Spleen (tissue), 10 donors: ENCODE measurements around the gene NAGPA. TPM values are rescaled to one million over a fixed set of nuclear protein-coding genes. Genes with fewer than 3 reads are reported as not detected.

ENCODE experiments used
- polyA plus RNA-seq, 3 donors: library from polyadenylated mRNA; stranded (reverse); fragments of 200-250 nt; gene quantifications; one replicate each; pipeline ENCODE4 v1.2.1, GENCODE V29; 2013
- total RNA-seq, 7 donors: library from RNA; depleted of rRNA in 3 of 7; stranded (reverse); fragments of >200 nt in 3 of 7; fragmentation: NEBNext Ultra II Directional in 4 of 7; extraction: Animal tissue kit (Norgen Biotek cat#: 25700) in 4 of 7; gene quantifications; one replicate each; pipeline versions ENCODE4 v1.1.0 to v1.2.1, GENCODE V29; 2016 to 2021
- donor health status: healthy with polysubstance abuse.
- donor health status: DM: no; HTN: no; CAD: no; lungs with moderate emphysema.
- donor health status: DM: no; HTN: no; CAD: no.
- donor health status: Bipolar disorder and iron deficiency.
- donor health status: healthy.
- donor health status: DM: no; HTN: no; CAD: no.
- donor health status: DM: yes; HTN: yes; CAD: no.

Gene NAGPA
- total and polyA plus RNA-seq, 10 donors, result 11.8 to 41.8 (median 18.6) TPM

Other genes starting within 250 kb of the NAGPA start
- not detected for gene SEPTIN12, start 245.6 kb downstream of the NAGPA start, total RNA-seq
- gene SEPTIN12, start 245.6 kb downstream of the NAGPA start, polyA plus RNA-seq, result under 1 TPM in 1 of 3 donors, not detected in 2; 0.37 TPM
- not detected for gene SMIM22, start 238.6 kb downstream of the NAGPA start, total RNA-seq
- gene SMIM22, start 238.6 kb downstream of the NAGPA start, polyA plus RNA-seq, result not detected
- gene ROGDI, start 231.3 kb downstream of the NAGPA start, total RNA-seq, result 10 to 100 TPM; 25.5 to 41.4 (median 31.5) TPM
- gene ROGDI, start 231.3 kb downstream of the NAGPA start, polyA plus RNA-seq, result 10 to 100 TPM; 24.6 to 47.5 (median 41.6) TPM
- 100 to 1,000 TPM in 1 of 7 donors, 10 to 100 TPM in 6; 47.2 to 117 (median 83.1) TPM for gene GLYR1, start 186.6 kb downstream of the NAGPA start, total RNA-seq
- 10 to 100 TPM; 26.6 to 53.4 (median 34.0) TPM for gene GLYR1, start 186.6 kb downstream of the NAGPA start, polyA plus RNA-seq
- 10 to 100 TPM; 41.6 to 69.4 (median 58.9) TPM for gene UBN1, start 186.5 kb downstream of the NAGPA start, total RNA-seq
- gene UBN1, start 186.5 kb downstream of the NAGPA start, polyA plus RNA-seq, result 10 to 100 TPM in 1 of 3 donors, 1 to 10 TPM in 2; 4.8 to 16.2 (median 5.5) TPM
- under 1 TPM in 4 of 7 donors, not detected in 3; 0.18 to 0.37 (median 0.19) TPM for gene PPL, start 96.8 kb downstream of the NAGPA start, total RNA-seq
- gene PPL, start 96.8 kb downstream of the NAGPA start, polyA plus RNA-seq, result under 1 TPM; 0.11 to 0.77 (median 0.29) TPM
- under 1 TPM in 6 of 7 donors, not detected in 1; 0.13 to 0.94 (median 0.60) TPM for gene SEC14L5, start 75.6 kb downstream of the NAGPA start, total RNA-seq
- gene SEC14L5, start 75.6 kb downstream of the NAGPA start, polyA plus RNA-seq, result under 1 TPM; 0.06 to 0.26 (median 0.11) TPM
- gene C16orf89, start 32.0 kb upstream of the NAGPA start, total RNA-seq, result 1 to 10 TPM in 4 of 7 donors, under 1 TPM in 2, not detected in 1; 0.34 to 2.5 (median 1.5) TPM
- 1 to 10 TPM; 1.7 to 5.7 (median 4.0) TPM for gene C16orf89, start 32.0 kb upstream of the NAGPA start, polyA plus RNA-seq
- gene ALG1, start 37.9 kb upstream of the NAGPA start, total RNA-seq, result 10 to 100 TPM; 18.4 to 46.2 (median 24.8) TPM
- 10 to 100 TPM; 13.0 to 18.6 (median 17.0) TPM for gene ALG1, start 37.9 kb upstream of the NAGPA start, polyA plus RNA-seq
- gene EEF2KMT, start 63.9 kb upstream of the NAGPA start, total RNA-seq, result 10 to 100 TPM in 1 of 7 donors, 1 to 10 TPM in 6; 5.8 to 11.7 (median 7.6) TPM
- gene EEF2KMT, start 63.9 kb upstream of the NAGPA start, polyA plus RNA-seq, result 1 to 10 TPM; 4.5 to 7.8 (median 6.7) TPM